ENCODE measurements around the gene GIMAP5.
"Not testable (repeated sequence)": the region's sequence is repeated elsewhere in the genome, so short reads cannot be mapped to it uniquely, and the experiment has no call there.

GIMAP5 gene

DNA sequence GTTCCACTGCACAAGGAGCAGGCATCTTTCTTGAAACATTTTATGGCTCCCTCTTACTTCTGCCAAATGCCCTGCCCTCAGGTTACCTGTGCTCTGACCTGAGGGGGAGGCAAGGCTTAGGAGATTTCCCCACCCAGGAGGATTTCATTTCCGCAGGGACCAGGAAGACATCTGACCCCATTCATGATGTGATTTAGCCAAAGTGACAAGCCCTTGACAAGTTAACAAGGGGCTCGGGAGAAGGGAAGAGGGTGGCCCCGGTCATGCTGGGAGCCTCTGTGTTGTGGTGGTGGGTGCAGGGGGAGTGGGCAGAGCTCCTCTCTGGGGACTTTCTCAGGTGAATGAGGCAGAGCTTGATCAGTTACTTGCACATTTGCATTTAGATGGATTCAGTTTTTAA, 18.9 kb downstream of the GIMAP5 start:
- in situ Hi-C loops (cut with MboI; ENCODE audit: low pct_unique_long_range_greater_than_20kb, low sequenced_read_pairs): no loop called here
- no peak for DNase-seq

DNA sequence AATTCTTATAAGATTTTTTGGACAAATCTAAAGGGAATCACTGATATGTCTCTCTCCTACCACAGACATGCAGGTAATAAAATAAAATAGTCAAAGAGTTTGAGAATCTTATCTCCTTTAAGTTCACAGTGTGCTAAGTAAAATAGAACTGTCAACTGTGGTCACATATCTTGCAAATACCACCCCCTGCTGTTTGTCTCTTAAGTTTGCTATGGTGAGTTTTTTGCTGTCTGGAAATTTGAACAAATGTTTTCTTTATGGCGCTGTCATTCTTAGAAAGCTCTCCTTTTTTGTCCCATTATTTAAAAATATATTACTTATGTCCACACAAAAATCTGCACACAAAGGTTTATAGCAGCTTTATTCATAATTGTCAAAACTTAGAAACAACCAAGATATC, 19.6 kb downstream of the GIMAP5 start:
- in situ Hi-C loops (cut with MboI; ENCODE audit: low pct_unique_long_range_greater_than_20kb, low sequenced_read_pairs): no loop called here
- peak; percentile 57 for DNase-seq

DNA sequence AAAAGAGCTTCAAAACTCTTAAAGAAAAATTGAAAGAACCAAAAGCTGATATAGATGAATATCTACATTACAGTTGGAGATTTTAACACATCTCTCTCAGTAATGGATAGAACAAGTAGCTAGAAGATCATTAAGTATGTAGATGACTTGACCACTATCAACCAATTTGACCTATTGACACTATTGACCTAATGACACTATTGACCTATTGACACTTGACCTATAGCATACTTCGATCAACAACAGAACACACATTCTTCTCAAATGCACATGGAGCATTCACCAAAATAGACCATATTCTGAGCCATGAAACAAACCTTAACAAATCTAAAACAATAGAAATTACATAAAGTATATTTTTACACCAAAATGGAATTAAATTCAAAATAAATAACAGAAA, 22.3 kb downstream of the GIMAP5 start:
- no peak for DNase-seq
- in situ Hi-C loops (cut with MboI; ENCODE audit: low pct_unique_long_range_greater_than_20kb, low sequenced_read_pairs): no loop called here

DNA sequence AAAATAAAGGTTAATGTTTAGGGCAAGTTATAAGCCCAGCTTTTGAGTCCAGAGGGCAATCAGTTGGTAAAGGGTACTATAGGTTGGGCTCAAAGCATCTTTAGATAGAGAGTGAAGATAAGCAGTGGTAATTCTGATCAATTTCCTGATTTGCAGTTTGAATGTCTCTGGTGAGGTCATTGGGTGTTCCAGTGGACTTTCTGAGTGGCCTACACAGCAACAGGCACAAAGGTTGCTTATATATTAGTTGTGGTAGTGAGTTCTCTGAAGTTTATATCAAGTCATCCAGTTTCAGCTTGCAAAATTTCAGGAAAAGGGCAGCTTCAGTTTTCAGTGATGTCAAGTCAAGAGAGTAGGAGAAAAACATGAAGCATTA, 29.1 kb downstream of the GIMAP5 start:
- in situ Hi-C loops (cut with MboI; ENCODE audit: low pct_unique_long_range_greater_than_20kb, low sequenced_read_pairs): no loop called here
- no peak for DNase-seq

DNA sequence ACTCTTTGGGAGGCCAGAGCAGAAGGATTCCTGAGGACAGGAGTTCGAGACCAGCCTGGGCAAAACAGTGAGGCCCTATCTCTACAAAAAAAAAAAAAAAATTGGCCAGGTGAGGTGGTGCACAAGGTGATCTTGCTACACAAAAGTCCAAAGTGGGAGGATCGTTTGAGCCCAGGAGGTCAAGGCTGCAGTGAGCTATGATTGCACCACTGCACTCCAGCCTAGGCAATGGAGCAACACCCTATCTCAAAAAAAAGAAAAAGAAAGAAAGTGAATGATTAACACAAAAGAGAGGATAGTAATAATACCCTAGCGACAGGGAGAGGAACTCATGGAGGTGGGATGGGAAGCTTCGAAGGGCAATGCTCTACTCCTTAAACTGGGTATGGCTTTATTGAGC, 32.5 kb downstream of the GIMAP5 start:
- in situ Hi-C loops (cut with MboI; ENCODE audit: low pct_unique_long_range_greater_than_20kb, low sequenced_read_pairs): no loop called here
- no peak for DNase-seq

DNA sequence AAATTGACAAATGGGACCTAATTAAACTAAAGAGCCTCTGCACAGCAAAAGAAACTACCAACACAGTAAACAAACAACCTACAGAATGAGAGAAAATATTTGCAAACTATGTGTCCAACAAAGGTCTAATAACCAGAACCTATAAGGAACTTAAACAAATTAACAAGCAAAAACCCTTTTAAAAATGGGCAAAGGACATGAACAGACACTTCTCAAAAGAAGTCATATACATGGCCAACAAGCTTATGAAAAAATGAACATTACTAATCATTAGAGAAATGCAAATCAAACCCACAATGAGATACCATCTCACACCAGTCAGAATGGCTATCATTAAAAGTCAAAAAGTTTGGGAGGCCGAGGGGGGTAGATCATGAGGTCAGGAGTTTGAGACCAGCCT, 36.9 kb downstream of the GIMAP5 start:
- DNase-seq; in situ Hi-C loops (cut with MboI; ENCODE audit: low pct_unique_long_range_greater_than_20kb, low sequenced_read_pairs): not testable (repeated sequence)

DNA sequence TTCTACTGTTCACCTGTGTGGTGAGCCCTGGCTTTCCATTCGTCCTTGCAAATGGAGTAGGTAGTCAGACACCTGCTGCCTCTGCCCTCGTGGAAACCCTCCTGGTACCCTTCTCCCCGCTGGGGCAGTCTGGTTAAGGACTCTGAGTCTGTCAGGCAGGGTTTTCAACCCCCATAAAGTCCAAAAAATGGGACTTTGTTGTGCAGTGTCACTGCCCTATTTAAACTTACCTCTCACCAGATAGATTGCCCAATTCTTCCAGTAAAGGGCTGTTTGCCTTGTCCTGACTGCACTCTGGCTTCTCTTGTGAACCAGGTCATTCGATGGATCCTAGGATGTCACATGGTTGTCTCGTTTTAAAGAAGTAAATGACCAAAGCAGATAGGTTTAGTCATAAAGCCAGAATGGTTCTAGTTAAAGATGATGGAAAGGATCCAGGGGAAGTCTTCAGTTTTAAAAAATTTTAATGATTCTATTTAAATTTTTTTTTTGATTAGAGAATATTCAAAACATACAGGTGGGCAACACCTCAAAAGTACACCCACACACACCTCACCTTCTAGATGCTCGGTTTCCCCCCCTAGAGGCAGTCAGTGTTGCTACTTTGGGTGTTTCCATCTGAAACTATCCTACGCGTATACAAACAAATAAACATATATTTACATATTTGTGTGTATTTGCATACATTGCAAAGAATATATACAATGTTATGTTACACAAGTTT, 41.0 kb downstream of the GIMAP5 start:
- in situ Hi-C loops (cut with MboI; ENCODE audit: low pct_unique_long_range_greater_than_20kb, low sequenced_read_pairs): no loop called here
- no peak for DNase-seq

DNA sequence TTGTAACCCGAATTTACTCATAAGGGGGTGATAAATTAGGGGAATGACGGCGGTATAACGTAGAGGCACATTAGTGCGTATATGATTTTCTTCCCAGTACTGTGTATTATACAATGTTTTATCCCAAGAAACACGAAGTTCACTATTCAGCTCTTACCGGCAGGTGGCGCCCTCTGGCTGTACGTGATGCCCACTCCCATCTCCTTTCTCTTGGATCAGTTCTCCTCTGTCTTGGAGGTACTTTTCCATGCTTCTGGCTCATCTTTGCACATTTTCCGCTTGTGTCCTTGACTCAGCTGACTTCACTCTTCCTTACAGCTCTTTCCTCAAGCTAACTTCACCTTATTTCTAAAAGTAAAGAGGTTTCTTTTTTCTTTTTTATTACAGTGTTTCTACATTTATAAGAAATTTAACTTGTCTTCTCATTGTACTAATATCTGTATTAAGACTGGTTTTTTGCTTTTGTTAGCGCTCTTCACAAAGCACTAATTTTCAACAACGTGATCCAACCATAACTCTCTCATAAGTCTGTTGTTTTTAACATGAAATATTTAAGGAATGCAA, 41.6 kb downstream of the GIMAP5 start:
- in situ Hi-C loops (cut with MboI; ENCODE audit: low pct_unique_long_range_greater_than_20kb, low sequenced_read_pairs): no loop called here
- DNase-seq: peak; percentile 79

DNA sequence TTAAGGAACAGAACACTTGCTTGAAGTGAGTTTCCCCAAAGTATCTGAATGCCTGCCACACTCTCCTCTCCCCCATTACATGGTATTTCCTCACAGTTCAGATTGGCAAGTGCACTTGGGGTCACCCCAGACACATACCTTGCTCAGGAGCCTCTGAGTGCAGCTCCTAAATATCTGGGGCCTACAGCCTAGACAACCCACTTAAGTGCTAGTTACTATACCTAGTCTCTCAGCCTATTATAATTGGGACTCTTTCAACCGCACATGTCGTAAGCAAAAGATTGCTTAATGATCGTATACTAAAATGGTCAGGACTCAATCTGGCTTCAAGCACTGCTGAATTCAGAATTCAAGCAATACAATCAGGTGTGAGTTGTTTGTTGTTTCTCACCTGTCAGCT, 43.1 kb downstream of the GIMAP5 start:
- in situ Hi-C loops (cut with MboI; ENCODE audit: low pct_unique_long_range_greater_than_20kb, low sequenced_read_pairs): no loop called here
- no peak for DNase-seq

DNA sequence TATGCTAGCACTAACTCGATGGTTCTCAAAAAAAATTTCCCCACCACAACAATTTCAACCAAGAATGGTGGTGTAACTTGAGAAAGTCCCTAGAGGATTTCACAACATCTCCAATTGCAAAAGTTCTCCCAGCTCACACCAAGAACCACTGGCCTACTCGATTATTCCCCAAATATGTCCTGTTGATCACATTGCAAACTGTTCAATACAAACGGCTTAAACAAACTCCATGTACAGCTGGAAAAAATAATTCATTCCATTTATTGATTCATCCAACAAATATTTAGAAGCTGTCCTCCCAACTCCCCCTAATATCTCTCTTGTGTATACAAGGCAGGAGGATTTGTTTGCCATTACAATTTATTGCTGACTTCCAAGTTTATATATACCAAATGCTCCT, 43.9 kb downstream of the GIMAP5 start:
- in situ Hi-C loops (cut with MboI; ENCODE audit: low pct_unique_long_range_greater_than_20kb, low sequenced_read_pairs): no loop called here

DNA sequence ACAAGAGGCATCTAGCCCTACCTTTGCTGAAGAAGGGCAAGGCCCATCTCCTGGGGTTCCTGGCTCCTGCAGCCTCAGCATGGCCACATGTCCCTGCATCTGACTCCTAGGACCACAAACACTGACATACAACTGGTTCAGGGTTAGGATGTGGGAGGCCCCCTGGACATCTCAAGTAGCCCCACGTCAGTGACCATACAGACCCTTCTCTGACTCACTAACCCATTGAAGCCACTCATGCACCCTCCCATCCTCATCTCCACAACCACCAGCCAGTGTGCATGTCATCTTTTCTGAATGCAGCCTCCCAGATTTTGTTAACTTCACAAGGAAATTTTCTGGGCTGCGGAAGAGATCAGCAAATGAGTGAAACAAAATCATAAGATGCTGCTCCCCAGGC, 44.7 kb downstream of the GIMAP5 start:
- no peak for DNase-seq
- in situ Hi-C loops (cut with MboI; ENCODE audit: low pct_unique_long_range_greater_than_20kb, low sequenced_read_pairs): no loop called here

More for the DNA sequence above, 43.9 kb downstream of the GIMAP5 start:
- DNase-seq: no peak

DNA sequence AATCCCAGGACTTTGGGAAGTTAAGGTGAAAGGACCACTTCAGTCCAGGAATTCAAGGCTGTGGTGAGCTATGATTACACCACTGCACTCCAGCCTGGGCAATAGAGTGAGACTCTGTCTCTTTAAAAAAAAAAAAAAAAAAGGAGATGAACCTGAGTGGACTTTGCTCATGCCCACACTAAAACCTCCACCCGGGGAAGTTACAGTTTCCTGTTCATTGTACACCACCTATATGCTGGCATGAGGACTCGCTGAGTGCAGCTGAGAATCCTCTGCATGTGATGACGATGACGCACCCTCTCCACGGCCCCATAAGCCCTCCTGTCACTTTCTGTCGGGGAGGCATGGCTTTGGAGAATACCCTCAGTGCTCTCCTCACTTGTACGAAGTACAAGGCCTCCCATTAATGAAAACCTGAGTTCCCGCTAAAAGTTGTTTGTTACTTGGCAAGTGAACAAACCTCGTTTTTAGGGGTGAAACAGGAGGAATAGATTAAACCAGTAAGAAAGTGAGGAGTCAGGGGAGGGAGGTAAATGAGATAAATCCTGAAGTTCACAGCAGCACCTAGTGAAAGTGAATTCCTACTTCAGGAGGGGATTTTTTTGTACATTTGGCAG, 47.0 kb downstream of the GIMAP5 start:
- in situ Hi-C loops (cut with MboI; ENCODE audit: low pct_unique_long_range_greater_than_20kb, low sequenced_read_pairs): no loop called here
- DNase-seq: no peak

DNA sequence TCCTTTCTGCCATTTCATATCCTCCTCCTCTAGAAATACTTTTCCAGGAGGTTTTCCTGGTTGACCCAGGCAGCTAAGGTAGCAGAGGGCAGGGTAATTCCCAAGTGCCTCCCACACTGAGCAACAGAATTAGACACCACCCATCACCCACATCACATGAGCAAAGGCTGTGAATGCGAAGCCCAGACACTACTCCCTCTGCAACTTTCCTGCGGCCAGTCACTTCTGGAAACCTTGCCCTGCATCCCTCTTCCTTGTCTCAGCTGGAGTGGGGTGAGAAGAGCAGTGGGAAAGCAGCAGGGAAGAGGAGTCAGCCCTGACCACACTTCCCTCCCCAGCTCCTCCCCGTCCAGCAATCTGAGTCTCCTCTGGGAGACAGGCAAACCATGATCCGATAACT, 47.7 kb downstream of the GIMAP5 start:
- no peak for DNase-seq
- in situ Hi-C loops (cut with MboI; ENCODE audit: low pct_unique_long_range_greater_than_20kb, low sequenced_read_pairs): no loop called here

DNA sequence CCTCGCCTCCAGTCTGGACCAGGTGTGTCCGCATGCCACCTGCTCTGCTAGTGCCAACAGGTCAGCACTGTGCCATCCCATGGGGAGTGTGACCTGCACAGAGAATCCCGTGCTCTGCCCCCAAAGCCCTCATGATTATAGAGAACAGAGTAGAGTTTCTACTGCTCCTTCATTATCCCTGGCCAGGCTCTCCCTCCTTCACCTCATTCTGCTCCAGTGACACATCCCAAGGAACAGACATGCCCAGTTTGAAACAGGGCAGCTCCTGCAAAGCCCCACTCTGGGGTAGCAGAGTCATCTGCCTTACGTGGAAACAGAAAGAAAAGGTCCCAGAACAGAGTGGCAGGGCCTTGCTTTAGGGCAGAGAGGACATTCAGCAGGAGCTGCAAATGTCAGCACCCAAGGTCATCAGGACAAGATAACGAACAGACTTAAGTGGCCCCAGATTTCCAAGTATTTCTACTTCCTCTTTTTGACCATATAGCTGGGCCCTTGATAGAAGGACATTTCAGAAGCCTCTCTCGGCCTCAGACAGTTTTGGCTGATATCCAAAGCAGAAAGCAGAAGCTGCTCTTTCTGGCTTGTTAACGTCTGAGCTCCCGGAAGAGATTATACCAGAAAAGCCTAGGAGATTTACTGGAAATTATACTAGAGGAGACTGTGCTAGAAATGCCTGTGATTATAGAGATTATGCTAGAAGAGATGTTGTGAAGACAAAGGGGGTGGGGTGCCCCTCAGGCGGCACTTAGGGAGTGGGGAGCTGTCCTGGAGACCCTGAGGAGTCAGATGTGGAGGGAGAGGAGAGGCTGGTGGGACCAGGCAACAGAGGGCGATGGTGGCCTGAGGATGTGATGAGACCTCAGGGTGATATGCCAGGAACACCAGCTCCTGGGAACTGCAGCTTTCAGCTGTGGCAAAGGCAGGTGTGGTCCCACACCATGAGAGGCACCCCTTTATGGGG, 50.4 kb downstream of the GIMAP5 start:
- in situ Hi-C loops (cut with MboI; ENCODE audit: low pct_unique_long_range_greater_than_20kb, low sequenced_read_pairs): no loop called here
- DNase-seq: peak; percentile 93

DNA sequence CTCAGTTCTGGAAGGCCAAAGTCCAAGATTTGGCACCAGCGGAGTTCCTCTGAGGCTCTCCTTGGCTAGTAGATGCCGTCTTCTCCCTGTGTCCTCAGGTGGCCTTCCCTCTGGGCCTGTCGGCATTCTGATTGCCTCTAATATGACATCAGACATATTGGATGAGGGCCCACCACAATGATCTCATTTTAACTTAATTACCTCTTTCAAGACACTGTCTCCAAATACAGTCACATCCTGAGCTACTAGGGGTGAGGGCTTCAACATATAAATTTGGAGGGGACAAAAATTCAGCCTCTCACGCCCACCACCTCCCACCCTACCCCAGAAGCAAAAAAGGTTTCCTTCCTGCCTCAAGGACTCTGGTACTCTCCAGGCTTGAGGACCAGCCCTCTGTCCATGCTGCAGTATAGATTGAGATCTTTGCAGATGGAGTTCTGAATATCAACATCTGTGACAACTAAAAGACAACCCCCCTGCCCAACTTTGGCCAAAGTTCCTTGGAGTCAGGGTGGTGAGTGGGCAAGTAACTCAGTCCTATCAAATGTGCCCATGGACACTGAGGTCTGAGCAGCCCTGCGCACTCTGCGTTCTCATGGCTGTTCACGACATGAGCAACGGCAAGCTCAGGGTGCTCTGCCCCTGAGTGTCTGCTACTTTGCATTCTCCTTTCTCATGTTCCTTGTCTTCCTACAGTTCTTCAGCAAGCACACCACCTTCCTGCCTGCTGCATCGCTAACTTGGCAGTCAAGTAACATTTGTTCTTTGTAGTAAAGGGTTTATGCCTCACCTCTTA, 51.5 kb downstream of the GIMAP5 start:
- DNase-seq: no peak

DNA sequence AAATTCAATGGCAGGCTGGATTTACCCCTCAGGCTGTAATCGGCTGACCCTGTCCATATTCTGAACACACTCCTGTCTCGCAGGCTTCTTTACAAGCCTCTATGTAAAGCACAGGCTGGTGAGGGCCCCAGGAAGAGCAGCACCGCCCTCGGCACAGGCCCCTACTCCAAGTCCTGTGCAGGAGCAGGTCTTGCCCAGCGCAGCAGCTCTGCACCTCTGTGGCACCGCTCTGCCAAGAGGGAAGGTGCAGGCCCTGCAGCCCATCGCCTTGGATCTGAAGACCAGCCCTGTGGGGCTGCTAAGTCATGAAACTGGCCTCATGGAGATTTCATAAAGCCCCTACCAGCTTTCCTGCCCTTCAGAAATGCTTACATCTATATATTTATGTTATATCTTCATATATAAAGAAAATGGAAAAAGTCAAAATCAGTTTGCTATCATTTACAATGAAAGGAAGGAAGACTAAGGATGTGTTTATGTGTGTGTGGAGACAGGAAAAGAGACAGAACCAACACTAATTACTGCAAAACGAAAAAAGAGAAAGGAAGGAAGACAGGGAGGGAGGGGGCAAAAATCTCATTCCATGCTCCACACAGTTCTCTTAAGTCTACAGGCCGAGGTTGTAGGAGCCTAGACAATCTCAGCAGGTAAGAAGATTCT, 53.3 kb downstream of the GIMAP5 start:
- in situ Hi-C loops (cut with MboI; ENCODE audit: low pct_unique_long_range_greater_than_20kb, low sequenced_read_pairs): no loop called here
- DNase-seq: no peak

More for the DNA sequence above, 51.5 kb downstream of the GIMAP5 start:
- in situ Hi-C loops (cut with MboI; ENCODE audit: low pct_unique_long_range_greater_than_20kb, low sequenced_read_pairs): no loop called here

DNA sequence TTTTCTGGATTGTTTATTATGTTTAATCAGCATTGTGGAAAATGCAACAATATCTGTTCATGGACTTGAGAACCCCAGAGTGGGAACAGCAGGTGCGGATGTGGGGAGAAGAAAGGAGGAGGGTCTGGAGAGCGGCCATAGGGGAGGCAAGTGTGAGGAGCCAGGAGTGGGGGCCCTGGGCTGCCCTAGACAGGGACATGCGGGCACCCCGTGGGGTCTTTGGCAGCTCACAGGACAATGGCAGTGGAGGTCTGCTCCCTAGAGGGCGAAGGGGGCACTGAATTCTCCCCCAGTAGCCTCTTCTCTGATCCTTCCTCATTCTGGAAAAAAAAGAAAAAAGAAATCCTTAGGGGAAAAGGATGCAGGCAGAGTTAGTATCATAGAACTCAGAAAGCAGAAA, 54.1 kb downstream of the GIMAP5 start:
- DNase-seq: no peak
- in situ Hi-C loops (cut with MboI; ENCODE audit: low pct_unique_long_range_greater_than_20kb, low sequenced_read_pairs): no loop called here

DNA sequence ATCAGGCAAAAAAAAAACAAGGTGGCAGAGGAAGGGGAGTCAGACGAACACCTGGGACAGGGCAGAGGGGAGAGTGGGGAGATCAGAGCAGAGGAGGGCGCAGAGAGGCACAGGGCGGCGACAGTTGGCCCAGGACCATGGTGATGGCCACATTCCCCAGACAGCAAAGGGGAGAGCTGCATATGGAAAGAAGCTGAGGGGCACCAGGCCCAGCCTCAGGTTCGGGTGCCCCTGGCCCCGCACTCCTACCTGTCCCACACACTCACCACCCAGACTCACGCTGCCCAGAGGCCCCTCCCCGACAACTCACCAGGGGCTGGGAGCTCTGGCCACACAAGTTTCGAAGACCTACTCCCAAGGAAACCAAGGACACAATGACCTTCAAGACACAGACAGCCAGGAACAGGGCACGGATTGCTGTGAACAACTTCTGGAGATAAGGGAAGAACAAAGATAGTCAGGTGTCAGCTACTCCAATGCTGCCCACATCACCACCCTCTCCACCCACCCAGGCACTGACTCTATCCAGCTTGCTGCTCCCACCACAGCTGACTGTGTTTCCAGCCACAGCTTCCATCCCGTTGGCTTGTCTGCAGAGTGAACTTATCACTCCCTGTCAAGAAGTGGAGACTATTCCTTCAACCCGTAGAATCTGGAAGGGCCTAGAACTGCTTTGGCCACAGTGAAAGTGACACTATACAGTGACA, 54.7 kb downstream of the GIMAP5 start:
- DNase-seq: no peak
- in situ Hi-C loops (cut with MboI; ENCODE audit: low pct_unique_long_range_greater_than_20kb, low sequenced_read_pairs): no loop called here

Data from KBM-7 (cell line).